Measurements from ENCODE around the gene CORIN. TPM values are rescaled to one million over a fixed set of nuclear protein-coding genes. Genes with fewer than 3 reads are reported as not detected.

Gene CORIN
- total RNA-seq, 1 donor from 2014 or later = 2.1 TPM

DNA sequence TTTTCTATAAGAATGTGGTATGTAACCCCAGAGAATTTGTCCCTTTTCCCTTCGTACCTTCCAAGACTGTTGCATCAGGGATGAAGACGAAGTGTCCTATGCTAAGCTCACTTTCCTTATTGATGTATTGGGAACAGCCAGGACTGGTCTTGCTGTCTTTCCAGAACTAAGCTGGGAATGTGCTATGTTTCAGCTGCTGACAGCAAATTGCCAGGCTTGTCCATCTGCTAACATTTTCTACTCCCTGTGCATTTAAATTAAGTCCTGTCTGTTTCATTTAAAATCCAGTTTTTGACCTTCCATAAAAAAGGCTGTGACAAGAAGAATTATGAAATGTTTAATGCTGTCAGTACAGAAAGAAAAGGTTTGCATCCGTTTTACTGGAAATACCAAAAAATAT is 264.9 kb downstream of the CORIN start:
- Mint-ChIP-seq H3K27ac (ENCODE audit: unreplicated experiment) (no peak overlapping the region), H3K36me3 (ENCODE audit: low read depth) (peaks cover 49% of the 10 kb centered on the region), H3K9me3 (ENCODE audit: low read depth) (peaks cover 3% of the 10 kb centered on the region), H3K4me1 (ENCODE audit: low read depth) (peaks cover 22% of the 10 kb centered on the region), H3K4me3 (ENCODE audit: unreplicated experiment) (no peak overlapping the region), H3K27me3 (ENCODE audit: low read depth) (no peaks in the 10 kb centered on the region)
- TF ChIP-seq, protein P1, sequence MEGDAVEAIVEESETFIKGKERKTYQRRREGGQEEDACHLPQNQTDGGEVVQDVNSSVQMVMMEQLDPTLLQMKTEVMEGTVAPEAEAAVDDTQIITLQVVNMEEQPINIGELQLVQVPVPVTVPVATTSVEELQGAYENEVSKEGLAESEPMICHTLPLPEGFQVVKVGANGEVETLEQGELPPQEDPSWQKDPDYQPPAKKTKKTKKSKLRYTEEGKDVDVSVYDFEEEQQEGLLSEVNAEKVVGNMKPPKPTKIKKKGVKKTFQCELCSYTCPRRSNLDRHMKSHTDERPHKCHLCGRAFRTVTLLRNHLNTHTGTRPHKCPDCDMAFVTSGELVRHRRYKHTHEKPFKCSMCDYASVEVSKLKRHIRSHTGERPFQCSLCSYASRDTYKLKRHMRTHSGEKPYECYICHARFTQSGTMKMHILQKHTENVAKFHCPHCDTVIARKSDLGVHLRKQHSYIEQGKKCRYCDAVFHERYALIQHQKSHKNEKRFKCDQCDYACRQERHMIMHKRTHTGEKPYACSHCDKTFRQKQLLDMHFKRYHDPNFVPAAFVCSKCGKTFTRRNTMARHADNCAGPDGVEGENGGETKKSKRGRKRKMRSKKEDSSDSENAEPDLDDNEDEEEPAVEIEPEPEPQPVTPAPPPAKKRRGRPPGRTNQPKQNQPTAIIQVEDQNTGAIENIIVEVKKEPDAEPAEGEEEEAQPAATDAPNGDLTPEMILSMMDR (IDR thresholded peaks at IDR 0.05) = no peak
- no peak for DNase-seq (ENCODE audit: low spot score)

DNA sequence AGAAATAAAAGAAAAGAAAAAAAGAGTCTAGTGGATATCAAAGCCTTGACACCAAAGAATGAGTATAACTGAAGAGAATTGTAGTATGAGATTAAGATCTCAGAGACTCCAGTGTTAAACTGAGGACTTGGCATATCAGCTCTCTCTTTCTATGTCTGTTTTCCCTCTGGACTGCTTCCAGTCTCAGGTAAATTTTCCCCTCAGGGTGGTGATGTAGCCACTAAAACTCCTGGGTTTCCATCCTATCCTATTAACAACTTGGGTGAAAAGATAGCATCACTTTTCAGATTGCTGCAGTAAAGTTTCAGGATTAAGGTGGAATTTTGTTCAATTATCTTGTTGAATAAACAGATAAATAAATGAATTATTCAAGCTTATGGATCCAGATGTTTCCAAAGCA is 267.1 kb downstream of the CORIN start:
- Mint-ChIP-seq H3K9me3 (ENCODE audit: low read depth) (no peaks in the 10 kb centered on the region), H3K27ac (ENCODE audit: unreplicated experiment) (no peak overlapping the region), H3K4me3 (ENCODE audit: unreplicated experiment) (no peak overlapping the region), H3K36me3 (ENCODE audit: low read depth) (peaks cover 44% of the 10 kb centered on the region), H3K4me1 (ENCODE audit: low read depth) (peaks cover 14% of the 10 kb centered on the region), H3K27me3 (ENCODE audit: low read depth) (no peaks in the 10 kb centered on the region)
- TF ChIP-seq, protein P1 (IDR thresholded peaks at IDR 0.05) = no peak
- DNase-seq (ENCODE audit: low spot score) = no peak

DNA sequence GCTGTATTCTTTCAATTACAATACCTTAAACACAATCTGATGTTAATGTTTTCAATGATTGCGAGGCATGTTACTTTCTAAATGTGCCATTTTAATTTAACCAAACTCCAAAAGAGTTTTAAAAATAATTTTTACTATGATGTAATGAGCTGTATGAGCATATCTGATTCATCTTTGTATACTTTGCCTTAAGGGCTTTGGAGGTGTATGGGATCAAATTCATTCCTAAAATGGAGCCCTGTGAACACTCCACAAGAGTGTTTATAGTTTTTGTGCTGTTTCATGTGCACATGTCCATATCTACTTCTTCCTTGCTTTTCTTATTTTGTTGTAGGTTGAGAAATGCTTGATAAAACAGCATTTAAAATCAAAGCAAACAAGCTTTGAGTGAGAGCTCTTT is 270.4 kb downstream of the CORIN start:
- no peak overlapping the region for H3K4me3 Mint-ChIP-seq (ENCODE audit: unreplicated experiment)
- H3K9me3 Mint-ChIP-seq (ENCODE audit: low read depth) = no peaks in the 10 kb centered on the region
- no peaks in the 10 kb centered on the region for H3K27me3 Mint-ChIP-seq (ENCODE audit: low read depth)
- TF ChIP-seq, protein P1 (IDR thresholded peaks at IDR 0.05) = no peak
- H3K36me3 Mint-ChIP-seq (ENCODE audit: low read depth) = peaks cover 30% of the 10 kb centered on the region
- H3K27ac Mint-ChIP-seq (ENCODE audit: unreplicated experiment) = peak overlapping the region; percentile 32
- no peak for DNase-seq (ENCODE audit: low spot score)
- peaks cover 28% of the 10 kb centered on the region for H3K4me1 Mint-ChIP-seq (ENCODE audit: low read depth)

DNA sequence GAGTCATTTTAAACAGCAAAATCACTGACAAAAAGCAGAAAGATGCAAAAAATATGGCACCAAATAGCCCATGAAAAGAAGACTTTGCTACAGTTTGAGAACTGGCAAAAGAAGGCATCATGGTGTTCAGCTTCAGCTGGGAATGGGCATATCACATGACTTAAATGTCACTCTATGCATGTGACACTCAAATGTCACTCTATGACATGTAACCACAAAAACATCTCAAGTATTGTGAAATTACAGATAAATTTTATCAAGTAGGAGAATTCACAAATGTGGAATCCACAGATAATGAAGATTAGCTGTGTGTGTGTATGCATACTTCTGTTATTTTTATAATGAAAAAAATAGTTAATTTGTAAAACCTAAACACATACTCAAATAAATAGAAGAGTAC is 270.9 kb downstream of the CORIN start:
- H3K4me1 Mint-ChIP-seq (ENCODE audit: low read depth) = peaks cover 28% of the 10 kb centered on the region
- H3K9me3 Mint-ChIP-seq (ENCODE audit: low read depth) = no peaks in the 10 kb centered on the region
- peaks cover 26% of the 10 kb centered on the region for H3K36me3 Mint-ChIP-seq (ENCODE audit: low read depth)
- TF ChIP-seq, protein P1 (IDR thresholded peaks at IDR 0.05) = no peak
- H3K27ac Mint-ChIP-seq (ENCODE audit: unreplicated experiment) = no peak overlapping the region
- no peak for DNase-seq (ENCODE audit: low spot score)
- no peaks in the 10 kb centered on the region for H3K27me3 Mint-ChIP-seq (ENCODE audit: low read depth)
- H3K4me3 Mint-ChIP-seq (ENCODE audit: unreplicated experiment) = no peak overlapping the region

DNA sequence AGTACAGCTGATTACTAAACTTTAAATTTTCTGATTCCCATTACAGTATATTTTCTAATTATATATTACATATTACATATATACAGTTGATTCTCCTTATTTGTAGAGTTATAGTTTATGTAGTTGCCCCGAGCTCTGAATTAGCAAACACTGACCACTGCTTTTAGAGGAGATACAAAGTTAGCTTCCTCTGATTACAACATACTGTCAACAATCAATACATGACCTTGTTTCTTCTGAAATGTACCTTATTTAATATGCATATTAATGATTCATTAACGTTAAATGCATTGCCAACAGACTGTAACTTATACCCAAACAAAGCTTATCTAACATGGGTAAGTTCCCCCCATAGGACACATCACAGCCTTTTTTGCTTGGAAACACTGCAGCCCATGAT is 271.3 kb downstream of the CORIN start:
- H3K36me3 Mint-ChIP-seq (ENCODE audit: low read depth) = peaks cover 23% of the 10 kb centered on the region
- H3K4me1 Mint-ChIP-seq (ENCODE audit: low read depth) = peaks cover 27% of the 10 kb centered on the region
- H3K4me3 Mint-ChIP-seq (ENCODE audit: unreplicated experiment) = no peak overlapping the region
- TF ChIP-seq, protein P1 (IDR thresholded peaks at IDR 0.05) = no peak
- no peak overlapping the region for H3K27ac Mint-ChIP-seq (ENCODE audit: unreplicated experiment)
- H3K27me3 Mint-ChIP-seq (ENCODE audit: low read depth) = no peaks in the 10 kb centered on the region
- no peaks in the 10 kb centered on the region for H3K9me3 Mint-ChIP-seq (ENCODE audit: low read depth)
- DNase-seq (ENCODE audit: low spot score) = no peak
